ENCODE data around the gene PHACTR4. TPM values are rescaled to one million over a fixed set of nuclear protein-coding genes. Genes with fewer than 3 reads are reported as not detected.
"Not testable (repeated sequence)": the region's sequence is repeated elsewhere in the genome, so short reads cannot be mapped to it uniquely, and the experiment has no call there.

PHACTR4 gene
- total RNA-seq = 10 to 100 TPM; 36.6 to 51.7 (median 44.6) TPM

DNA sequence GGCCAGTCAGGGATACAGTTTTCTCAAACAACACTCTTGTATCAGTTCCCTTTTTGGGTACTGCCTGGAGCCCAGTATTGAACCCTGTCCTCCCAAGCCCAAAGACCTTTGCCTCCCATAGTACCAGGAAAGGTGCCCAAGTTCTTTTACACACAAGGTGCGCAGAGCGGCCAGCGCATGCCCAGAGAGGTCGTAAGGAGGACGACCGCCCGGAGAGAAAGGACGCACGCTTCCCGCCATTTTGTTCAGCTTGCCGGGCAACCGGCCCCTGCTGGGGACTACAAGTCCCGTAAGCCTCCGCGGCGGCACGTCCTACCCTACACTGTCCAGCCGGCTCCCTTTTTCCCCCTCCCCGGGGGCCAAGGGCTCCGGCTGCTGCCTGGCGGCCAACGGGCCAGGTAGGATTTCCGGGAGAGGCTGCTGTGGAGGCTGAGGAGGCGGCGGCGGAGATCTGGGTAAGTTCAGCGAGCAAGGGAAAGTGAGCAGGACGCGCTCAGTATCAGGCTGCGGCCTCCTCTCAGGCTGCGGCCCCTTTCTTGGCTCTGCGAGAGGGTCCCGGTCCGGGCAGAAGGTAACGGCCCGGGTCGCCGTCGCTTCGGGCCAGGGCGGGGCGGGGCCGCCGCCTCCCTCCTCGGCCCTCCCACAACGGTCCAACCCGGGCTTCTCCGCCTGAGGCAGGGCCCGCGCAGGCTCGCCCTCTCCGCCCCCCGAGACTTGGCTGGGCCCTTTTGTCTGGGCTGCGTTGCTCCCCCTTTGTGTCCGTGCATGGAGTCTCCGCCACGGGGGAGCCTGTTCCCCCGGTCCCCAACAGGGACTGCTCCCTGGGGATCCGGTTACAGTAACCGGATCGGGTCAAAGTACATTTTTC lies at the start of gene PHACTR4:
TSS of gene PHACTR4 (plus strand) at position 370 of the 868 bp plus-strand sequence. CDS start 37,708 bp downstream, outside the sequence.
- Histone ChIP-seq H3K27ac (peak within 1 kb of the TSS; percentile 88 to 99 (median 92)), H3K27me3 (no peaks in the 10 kb centered on the region), H3K36me3 (no peaks in the 10 kb centered on the region), H3K9me3 (no peaks in the 10 kb centered on the region), H3K4me3 (peak within 1 kb of the TSS; percentile 66 to 97 (median 80)), H3K4me1 (peaks cover 0 to 27% (median 2%) of the 10 kb centered on the region in 4 donors)
- peak; percentile 77 to 84 for TF ChIP-seq POLR2A (IDR thresholded peaks at IDR 0.05)
- TF ChIP-seq, protein P1, sequence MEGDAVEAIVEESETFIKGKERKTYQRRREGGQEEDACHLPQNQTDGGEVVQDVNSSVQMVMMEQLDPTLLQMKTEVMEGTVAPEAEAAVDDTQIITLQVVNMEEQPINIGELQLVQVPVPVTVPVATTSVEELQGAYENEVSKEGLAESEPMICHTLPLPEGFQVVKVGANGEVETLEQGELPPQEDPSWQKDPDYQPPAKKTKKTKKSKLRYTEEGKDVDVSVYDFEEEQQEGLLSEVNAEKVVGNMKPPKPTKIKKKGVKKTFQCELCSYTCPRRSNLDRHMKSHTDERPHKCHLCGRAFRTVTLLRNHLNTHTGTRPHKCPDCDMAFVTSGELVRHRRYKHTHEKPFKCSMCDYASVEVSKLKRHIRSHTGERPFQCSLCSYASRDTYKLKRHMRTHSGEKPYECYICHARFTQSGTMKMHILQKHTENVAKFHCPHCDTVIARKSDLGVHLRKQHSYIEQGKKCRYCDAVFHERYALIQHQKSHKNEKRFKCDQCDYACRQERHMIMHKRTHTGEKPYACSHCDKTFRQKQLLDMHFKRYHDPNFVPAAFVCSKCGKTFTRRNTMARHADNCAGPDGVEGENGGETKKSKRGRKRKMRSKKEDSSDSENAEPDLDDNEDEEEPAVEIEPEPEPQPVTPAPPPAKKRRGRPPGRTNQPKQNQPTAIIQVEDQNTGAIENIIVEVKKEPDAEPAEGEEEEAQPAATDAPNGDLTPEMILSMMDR (IDR thresholded peaks at IDR 0.05) = peak in 3 of 6 experiments; percentile 3 to 22 (median 17)
- peak; percentile 88 to 96 (median 93) for DNase-seq

DNA sequence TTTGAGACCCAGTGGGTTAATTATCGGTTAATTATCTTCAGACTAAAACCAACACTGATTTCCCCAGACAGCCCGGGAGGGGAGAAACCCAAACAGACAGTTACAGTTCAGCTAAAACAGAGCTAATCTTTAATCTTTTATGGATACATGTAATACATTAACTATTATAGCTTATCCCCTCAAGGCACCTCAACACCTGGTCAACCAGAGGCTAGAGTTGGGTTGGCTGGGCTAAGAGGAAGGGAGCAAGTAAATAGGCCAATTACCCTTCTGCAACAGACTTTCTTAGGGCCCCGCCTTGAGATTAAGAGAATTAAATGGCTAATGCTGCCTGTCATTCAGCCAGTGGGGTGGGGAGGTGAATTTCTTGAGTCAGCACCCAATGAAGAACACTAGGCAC lies 47.3 kb upstream of the PHACTR4 start:
- peak in 2 of 3 donors; percentile 58 to 81 for DNase-seq
- H3K27ac ChIP-seq = peak overlapping the region in 2 of 4 donors; percentile 35 to 76
- no peaks in the 10 kb centered on the region for H3K27me3 ChIP-seq
- peaks cover 0 to 18% (median 2%) of the 10 kb centered on the region in 4 donors for H3K4me1 ChIP-seq
- TF ChIP-seq, protein P1 (IDR thresholded peaks at IDR 0.05) = no peak
- no peak for TF ChIP-seq POLR2A (IDR thresholded peaks at IDR 0.05)
- no peak overlapping the region for H3K4me3 ChIP-seq
- H3K36me3 ChIP-seq = no peaks in the 10 kb centered on the region
- no peaks in the 10 kb centered on the region for H3K9me3 ChIP-seq

DNA sequence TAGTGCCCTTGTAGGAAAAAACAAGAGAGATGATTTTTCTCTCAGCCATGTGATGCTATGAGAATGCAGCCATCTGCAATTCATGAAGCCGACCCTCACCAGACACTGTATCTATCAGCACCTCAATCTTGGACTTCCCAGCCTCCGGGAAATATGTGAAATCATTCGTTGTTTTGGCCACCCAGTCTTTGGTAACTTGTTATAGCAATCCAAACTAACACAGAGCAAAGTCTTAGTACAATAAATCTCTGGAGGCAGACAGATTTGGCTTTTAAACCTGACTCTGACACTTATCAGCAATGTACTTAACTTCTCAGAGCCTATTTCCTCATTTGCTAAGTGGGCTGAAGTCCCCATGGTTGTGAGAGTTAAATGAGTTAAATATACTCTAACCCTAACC lies 45.8 kb upstream of the PHACTR4 start:
- no peak overlapping the region for H3K4me3 ChIP-seq
- H3K9me3 ChIP-seq = no peaks in the 10 kb centered on the region
- peaks cover 0 to 30% (median 7%) of the 10 kb centered on the region in 4 donors for H3K4me1 ChIP-seq
- peak overlapping the region in 3 of 4 donors; percentile 34 to 76 (median 35) for H3K27ac ChIP-seq
- peak in 1 of 3 donors; percentile 19 for DNase-seq
- H3K36me3 ChIP-seq = no peaks in the 10 kb centered on the region
- TF ChIP-seq, protein P1 (IDR thresholded peaks at IDR 0.05) = no peak
- TF ChIP-seq POLR2A (IDR thresholded peaks at IDR 0.05) = no peak
- H3K27me3 ChIP-seq = no peaks in the 10 kb centered on the region

DNA sequence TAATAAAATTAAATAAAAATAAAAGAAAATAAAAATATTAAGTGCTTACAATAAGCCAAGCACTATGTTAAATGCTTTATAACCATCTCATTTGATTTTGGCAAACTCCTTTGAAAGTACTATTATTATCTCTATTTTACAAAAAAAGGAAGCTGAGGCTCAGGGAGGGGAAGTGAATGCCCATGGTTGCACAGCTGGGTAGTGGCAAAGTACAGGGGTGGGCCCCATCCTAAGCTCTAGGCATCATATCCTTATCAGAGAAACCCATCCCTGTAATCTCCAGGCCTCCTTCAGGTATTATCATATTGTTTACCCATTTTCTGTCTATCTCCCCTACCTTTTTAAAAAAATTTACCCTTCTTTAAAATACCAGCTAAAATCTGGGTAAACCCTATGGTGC lies 43.0 kb upstream of the PHACTR4 start:
- Histone ChIP-seq H3K4me1 (peaks cover 0 to 40% (median 7%) of the 10 kb centered on the region in 4 donors), H3K9me3 (no peaks in the 10 kb centered on the region), H3K36me3 (peaks cover 0 to 11% (median 0%) of the 10 kb centered on the region in 3 donors), H3K27me3 (no peaks in the 10 kb centered on the region), H3K4me3 (no peak overlapping the region), H3K27ac (peak overlapping the region in 3 of 4 donors; percentile 77 to 90 (median 86))
- DNase-seq = no peak
- TF ChIP-seq, protein P1 (IDR thresholded peaks at IDR 0.05) = no peak
- TF ChIP-seq POLR2A (IDR thresholded peaks at IDR 0.05) = no peak

DNA sequence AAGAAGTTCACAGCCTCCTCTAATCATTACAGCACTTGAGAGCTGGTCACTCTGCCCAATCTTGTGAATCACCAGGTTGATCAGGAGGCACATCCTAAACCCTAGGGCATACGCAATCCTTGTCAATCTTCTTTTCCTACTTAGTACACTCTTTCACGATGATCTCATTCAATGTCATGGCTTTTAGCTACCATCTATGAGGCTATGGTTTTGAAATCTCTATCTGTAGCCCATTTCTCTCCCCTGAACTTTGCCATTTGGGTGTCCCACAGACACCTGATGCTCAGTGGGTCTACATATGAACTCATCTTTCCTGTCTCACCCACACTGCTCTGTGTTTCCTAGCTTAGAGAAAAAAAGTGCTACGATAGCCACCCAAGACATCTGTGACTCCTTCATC lies 42.6 kb upstream of the PHACTR4 start:
- Histone ChIP-seq H3K36me3 (peaks cover 0 to 16% (median 0%) of the 10 kb centered on the region in 3 donors), H3K4me1 (peaks cover 0 to 40% (median 7%) of the 10 kb centered on the region in 4 donors), H3K9me3 (no peaks in the 10 kb centered on the region), H3K27ac (peak overlapping the region in 3 of 4 donors; percentile 77 to 90 (median 86)), H3K4me3 (no peak overlapping the region), H3K27me3 (no peaks in the 10 kb centered on the region)
- TF ChIP-seq, protein P1 (IDR thresholded peaks at IDR 0.05) = no peak
- no peak for TF ChIP-seq POLR2A (IDR thresholded peaks at IDR 0.05)
- DNase-seq = no peak

DNA sequence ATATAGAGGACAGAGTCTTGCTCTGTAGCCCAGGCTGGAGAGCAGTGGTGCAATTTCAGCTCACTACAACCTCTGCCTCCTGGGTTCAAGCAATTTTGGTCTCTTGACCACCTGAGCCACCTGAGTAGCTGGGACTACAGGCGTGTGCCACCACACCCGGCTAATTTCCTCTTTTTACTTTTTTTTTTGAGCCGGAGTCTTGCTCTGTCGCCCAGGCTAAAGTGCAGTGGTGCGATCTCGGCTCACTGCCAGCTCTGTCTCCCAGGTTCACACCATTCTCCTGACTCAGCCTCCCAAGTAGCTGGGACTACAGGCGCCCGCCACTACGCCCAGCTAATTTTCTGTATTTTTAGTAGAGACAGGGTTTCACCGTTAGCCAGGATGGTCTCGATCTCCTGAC lies 42.1 kb upstream of the PHACTR4 start:
- H3K27ac ChIP-seq = peak overlapping the region in 3 of 4 donors; percentile 77 to 90 (median 86)
- peaks cover 0 to 40% (median 7%) of the 10 kb centered on the region in 4 donors for H3K4me1 ChIP-seq
- DNase-seq = peak in 2 of 3 donors; percentile 73 to 85
- H3K36me3 ChIP-seq = peaks cover 0 to 20% (median 0%) of the 10 kb centered on the region in 3 donors
- H3K9me3 ChIP-seq, H3K27me3 ChIP-seq, H3K4me3 ChIP-seq: not testable (repeated sequence)
